Activated naive CD4-positive, alpha-beta T cell treated with anti-CD3 and anti-CD28 coated beads, Interleukin-2, amount 50 U/mL, for 24 hours (primary cell): ENCODE measurements around the gene RSRC1.
"Not testable (repeated sequence)": the region's sequence is repeated elsewhere in the genome, so short reads cannot be mapped to it uniquely, and the experiment has no call there.

Experiments
- H3K27ac Mint-ChIP-seq: one replicate; pipeline ENCODE4 v1.8.0; 2021; ENCODE audit warnings: mild to moderate bottlenecking, mixed read lengths
- H3K27me3 Mint-ChIP-seq: one replicate; pipeline ENCODE4 v1.8.0; 2021; ENCODE audit warnings: mixed read lengths
- H3K36me3 Mint-ChIP-seq: one replicate; pipeline ENCODE4 v1.8.0; 2021; ENCODE audit warnings: mixed read lengths
- H3K4me1 Mint-ChIP-seq: one replicate; pipeline ENCODE4 v1.8.0; 2021; ENCODE audit warnings: mixed read lengths
- H3K4me3 Mint-ChIP-seq: one replicate; pipeline ENCODE4 v1.8.0; 2021; ENCODE audit warnings: mild to moderate bottlenecking, mixed read lengths
- H3K9me3 Mint-ChIP-seq: one replicate; pipeline ENCODE4 v1.8.0; 2021; ENCODE audit warnings: mixed read lengths

RSRC1 gene

DNA sequence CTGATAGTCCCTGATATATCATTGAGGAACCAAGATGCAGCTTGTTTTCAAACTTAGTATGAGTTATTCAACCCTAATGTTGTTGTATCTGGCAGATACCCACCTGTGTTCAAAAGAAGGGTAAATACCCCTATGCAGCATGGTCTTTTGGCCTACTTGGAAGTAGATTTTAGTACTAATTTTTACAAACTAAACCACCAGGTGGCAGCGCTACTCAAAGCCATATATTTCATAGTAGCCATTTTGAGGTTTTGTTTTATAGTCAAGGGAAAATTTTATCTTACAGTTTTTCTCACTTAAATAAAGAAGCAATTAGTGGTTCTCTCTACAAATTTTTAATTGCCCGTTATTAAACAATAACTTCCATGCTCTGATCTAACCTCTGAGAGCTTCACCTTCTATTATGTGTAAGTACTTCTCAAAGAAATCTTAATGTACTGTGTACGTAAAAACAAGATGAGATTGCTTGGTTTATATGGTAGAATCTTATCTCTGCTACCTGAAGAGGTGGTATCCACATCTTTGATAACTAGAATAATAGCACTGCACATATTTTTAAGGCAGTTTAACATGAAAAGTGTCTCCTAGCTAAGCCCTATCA is 429.6 kb downstream of the RSRC1 start:
- H3K4me3 Mint-ChIP-seq, result no peak overlapping the region
- no peaks in the 10 kb centered on the region for H3K4me1 Mint-ChIP-seq
- H3K27me3 Mint-ChIP-seq, result no peaks in the 10 kb centered on the region
- H3K36me3 Mint-ChIP-seq, result peaks cover 6% of the 10 kb centered on the region
- H3K27ac Mint-ChIP-seq, result no peak overlapping the region
- H3K9me3 Mint-ChIP-seq, result no peaks in the 10 kb centered on the region

DNA sequence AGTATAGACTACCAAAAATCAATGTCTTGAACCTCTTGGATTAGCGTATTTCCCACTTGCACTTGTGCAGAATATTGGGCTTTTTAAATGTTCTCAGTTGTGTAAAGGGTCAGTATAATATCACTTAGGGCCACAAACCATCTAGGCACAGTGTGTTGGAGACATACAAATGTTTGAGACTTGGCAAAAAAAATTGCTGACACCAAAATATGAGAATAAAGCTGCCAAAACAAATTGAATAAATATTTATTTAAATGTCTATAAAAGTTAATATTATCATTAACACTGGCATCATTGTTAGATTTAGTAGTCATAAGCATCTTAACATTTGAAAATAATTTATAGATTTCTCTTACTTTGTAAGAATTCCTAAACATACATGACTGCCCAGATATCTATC is 430.2 kb downstream of the RSRC1 start:
- no peaks in the 10 kb centered on the region for H3K27me3 Mint-ChIP-seq
- peaks cover 6% of the 10 kb centered on the region for H3K36me3 Mint-ChIP-seq
- H3K9me3 Mint-ChIP-seq, result no peaks in the 10 kb centered on the region
- H3K27ac Mint-ChIP-seq, result no peak overlapping the region
- H3K4me1 Mint-ChIP-seq, result no peaks in the 10 kb centered on the region
- H3K4me3 Mint-ChIP-seq, result no peak overlapping the region

DNA sequence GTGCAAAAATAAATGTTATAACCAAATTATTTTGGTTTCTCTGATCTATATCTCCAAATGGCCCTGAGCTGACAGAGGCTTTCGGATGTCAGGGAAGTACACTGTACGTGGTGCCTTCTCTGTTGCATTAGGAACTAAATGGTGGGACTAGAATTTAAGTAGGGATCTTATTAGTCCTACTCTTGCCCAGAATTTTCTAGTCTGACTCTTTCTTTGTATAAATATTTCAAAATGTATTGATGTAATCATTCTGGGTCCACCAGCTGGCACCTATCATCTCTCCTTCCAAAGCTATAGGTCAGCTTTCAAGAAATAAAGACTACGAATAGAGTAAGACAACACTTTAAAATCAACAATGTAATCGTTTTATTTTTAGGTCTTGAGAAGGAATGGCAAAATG is 438.8 kb downstream of the RSRC1 start:
- no peak overlapping the region for H3K27ac Mint-ChIP-seq
- H3K36me3 Mint-ChIP-seq, result peaks cover 14% of the 10 kb centered on the region
- H3K4me3 Mint-ChIP-seq, result no peak overlapping the region
- no peaks in the 10 kb centered on the region for H3K27me3 Mint-ChIP-seq
- H3K9me3 Mint-ChIP-seq, result no peaks in the 10 kb centered on the region
- H3K4me1 Mint-ChIP-seq, result no peaks in the 10 kb centered on the region

DNA sequence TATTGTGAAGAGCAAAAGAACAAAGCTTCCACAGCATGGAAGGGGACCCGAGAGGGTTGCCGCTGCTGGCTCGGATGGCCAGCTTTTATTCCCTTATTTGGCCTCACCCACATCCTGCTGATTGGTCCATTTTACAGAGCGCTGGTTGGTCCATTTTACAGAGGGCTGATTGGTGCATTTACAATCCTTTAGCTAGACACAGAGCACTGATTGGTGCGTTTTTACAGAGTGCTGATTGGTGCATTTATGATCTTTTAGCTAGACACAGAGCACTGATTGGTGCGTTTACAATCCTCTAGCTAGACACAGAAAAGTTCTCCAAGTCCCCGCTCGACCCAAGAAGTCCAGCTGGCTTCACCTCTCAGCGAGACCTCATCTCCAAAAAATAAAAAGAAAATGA is 440.0 kb downstream of the RSRC1 start:
- H3K4me1 Mint-ChIP-seq, H3K4me3 Mint-ChIP-seq, H3K9me3 Mint-ChIP-seq, H3K27me3 Mint-ChIP-seq, H3K36me3 Mint-ChIP-seq, H3K27ac Mint-ChIP-seq: not testable (repeated sequence)

DNA sequence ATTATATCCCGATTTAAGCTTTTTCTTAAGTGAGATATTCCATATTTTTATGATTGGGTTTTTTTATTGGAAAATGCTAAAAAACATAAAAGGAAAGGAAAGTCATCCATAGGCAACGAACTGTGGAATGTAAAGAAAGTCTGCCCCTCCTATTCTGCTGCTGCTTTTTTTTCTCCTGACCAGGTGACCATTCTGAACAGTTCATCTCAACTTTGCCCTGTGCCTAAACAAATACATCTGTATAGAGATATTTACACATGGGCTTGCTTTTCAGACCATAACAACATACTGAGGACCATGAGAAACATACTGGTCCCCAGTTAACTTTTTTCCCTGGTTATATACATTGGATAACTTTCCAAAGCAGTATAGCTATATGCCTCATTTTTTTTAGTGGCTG is 442.2 kb downstream of the RSRC1 start:
- Mint-ChIP-seq H3K4me3 (no peak overlapping the region), H3K27me3 (peaks cover 4% of the 10 kb centered on the region), H3K36me3 (peaks cover 7% of the 10 kb centered on the region), H3K27ac (no peak overlapping the region), H3K4me1 (no peaks in the 10 kb centered on the region), H3K9me3 (no peaks in the 10 kb centered on the region)

DNA sequence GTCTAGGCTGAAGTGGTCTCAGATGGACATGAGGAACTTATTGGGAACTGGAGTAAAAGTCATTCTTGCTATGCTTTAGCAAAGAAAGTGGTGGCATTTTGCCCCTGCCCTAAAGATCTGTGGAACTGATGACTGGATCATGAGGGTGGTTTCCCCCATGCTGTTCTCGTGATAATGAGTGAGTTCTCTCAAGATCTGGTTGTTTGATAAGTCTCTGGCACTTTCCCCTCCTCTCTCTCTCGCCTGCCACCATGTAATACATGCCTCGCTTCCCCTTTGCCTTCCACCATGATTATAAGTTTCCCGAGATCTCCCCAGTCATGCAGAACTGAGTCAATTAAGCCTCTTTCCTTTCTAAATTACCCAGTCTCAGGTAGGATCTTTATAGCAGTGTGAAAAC is 449.6 kb downstream of the RSRC1 start:
- Mint-ChIP-seq H3K4me3 (no peak overlapping the region), H3K4me1 (no peaks in the 10 kb centered on the region), H3K36me3 (no peaks in the 10 kb centered on the region), H3K9me3 (no peaks in the 10 kb centered on the region), H3K27me3 (peaks cover 12% of the 10 kb centered on the region), H3K27ac (no peak overlapping the region)

DNA sequence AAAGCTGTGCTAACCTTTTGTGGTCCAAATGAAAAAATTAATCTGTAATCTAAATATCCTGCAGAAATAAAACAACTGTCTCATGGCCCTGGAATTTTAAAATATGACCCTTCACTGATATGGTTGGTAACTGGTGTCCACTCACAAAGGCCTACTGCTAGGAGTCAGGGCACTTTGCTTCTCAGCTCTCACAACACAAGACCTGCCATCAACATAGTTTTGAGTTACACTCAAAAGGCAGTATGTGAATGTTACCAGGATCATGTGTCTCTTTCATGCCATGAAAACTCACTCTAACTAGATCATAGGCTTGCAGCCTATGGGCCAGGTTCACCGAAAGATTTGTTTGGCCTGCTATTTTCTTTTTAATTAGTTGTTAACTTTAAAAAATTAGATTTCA is 451.1 kb downstream of the RSRC1 start:
- H3K27ac Mint-ChIP-seq, result no peak overlapping the region
- no peaks in the 10 kb centered on the region for H3K4me1 Mint-ChIP-seq
- no peaks in the 10 kb centered on the region for H3K9me3 Mint-ChIP-seq
- no peak overlapping the region for H3K4me3 Mint-ChIP-seq
- H3K36me3 Mint-ChIP-seq, result peaks cover 2% of the 10 kb centered on the region
- peaks cover 16% of the 10 kb centered on the region for H3K27me3 Mint-ChIP-seq

DNA sequence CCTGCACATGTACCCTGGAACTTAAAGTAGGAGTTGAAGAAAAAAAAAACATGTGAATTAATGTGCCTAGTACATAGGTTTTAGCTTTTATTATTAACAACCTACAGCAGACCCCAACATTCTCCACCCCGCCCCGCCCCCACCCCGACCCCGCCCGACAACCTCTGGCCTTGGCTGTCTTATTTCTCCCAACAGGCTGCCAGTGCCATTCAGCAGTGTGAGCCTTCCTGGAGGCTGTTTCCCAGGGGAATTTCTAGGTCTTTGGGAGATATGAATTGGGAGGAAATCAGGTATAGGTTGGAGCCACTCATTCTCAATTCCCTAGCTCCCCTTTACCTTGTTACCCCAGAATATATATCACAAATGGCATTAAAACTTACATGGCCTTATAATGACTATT is 452.8 kb downstream of the RSRC1 start:
- Mint-ChIP-seq H3K4me1 (no peaks in the 10 kb centered on the region), H3K36me3 (peaks cover 3% of the 10 kb centered on the region), H3K27ac (no peak overlapping the region), H3K27me3 (peaks cover 11% of the 10 kb centered on the region), H3K4me3 (no peak overlapping the region), H3K9me3 (no peaks in the 10 kb centered on the region)

DNA sequence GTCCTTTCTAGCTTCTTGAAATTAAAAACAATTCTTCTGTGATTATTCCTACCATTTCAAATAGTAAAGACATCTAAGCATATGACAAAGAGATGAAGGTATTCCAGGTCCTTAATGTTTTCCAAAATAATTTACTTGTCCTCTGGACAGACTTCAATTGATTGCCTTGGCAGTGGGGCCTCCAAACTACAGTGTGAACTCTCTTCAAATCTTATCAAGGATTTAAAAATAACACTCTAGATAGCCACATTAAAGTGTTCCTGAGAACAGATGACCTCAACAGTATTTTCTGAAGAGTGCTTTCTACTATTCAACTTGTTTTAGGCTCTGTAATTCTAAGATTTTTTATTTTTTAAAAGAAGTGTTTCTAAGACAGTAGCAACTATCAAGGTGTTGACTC is 453.2 kb downstream of the RSRC1 start:
- peaks cover 3% of the 10 kb centered on the region for H3K36me3 Mint-ChIP-seq
- no peaks in the 10 kb centered on the region for H3K4me1 Mint-ChIP-seq
- peaks cover 14% of the 10 kb centered on the region for H3K27me3 Mint-ChIP-seq
- no peak overlapping the region for H3K4me3 Mint-ChIP-seq
- H3K27ac Mint-ChIP-seq, result no peak overlapping the region
- H3K9me3 Mint-ChIP-seq, result no peaks in the 10 kb centered on the region

DNA sequence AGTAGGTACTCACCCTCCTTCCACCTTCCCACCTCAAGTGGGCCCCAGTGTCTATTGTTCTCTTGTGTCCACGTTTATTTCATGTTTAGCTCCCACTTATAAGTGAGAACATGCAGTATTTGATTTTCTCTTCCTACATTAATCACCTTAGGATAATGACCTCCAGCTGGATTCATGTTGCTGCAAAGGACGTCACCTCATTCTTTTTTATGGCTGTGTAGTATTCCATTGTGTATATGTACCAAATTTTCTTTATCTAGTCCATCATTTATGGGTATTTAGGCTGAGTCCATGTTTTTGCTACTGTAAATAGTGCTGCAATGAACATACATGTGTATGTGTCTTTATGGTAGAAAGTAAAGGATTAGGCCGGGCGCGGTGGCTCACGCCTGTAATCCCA is 455.2 kb downstream of the RSRC1 start:
- H3K4me3 Mint-ChIP-seq, result no peak overlapping the region
- H3K27ac Mint-ChIP-seq, result no peak overlapping the region
- peaks cover 23% of the 10 kb centered on the region for H3K27me3 Mint-ChIP-seq
- H3K9me3 Mint-ChIP-seq, result no peaks in the 10 kb centered on the region
- peaks cover 1% of the 10 kb centered on the region for H3K4me1 Mint-ChIP-seq
- H3K36me3 Mint-ChIP-seq, result peaks cover 3% of the 10 kb centered on the region

DNA sequence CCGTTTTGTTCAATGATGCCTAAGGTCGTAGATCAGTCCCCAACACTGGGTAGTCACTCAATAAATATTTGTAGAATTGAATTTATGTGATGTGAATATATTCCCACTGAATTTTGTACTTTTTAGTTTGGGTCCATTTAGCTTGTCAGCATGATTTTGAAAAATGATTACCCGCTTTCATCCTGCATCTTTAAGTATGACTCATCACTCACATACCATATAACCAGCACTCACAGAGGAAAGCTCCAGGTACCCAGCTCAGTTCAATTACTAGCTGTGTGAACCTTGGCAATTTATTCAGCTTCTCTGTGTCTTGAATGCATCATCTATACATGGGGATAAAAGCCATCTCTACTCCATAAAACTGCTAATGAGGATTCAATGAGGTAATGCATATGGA is 458.9 kb downstream of the RSRC1 start:
- Mint-ChIP-seq H3K9me3 (no peaks in the 10 kb centered on the region), H3K4me3 (no peak overlapping the region), H3K27me3 (peaks cover 34% of the 10 kb centered on the region), H3K4me1 (peaks cover 15% of the 10 kb centered on the region), H3K36me3 (peaks cover 6% of the 10 kb centered on the region), H3K27ac (no peak overlapping the region)

DNA sequence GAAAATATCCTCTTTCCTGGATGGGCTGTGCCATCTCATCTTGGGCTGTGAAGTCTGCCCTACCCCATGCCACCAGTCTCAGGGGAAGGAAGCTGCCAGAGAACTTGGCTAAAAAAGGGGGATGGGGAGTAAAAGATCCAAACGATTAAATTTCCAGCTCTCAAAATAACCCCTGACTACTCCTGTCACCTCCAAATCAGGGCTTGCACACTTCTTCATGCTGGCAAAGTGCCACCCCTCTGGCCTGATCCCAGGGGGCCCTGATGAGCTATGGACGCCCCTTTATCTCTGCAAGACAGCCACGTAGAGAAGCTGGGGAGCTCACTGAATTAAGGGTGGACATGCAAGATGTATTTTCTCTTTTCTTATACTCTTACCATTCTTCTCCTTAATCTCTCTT is 459.9 kb downstream of the RSRC1 start:
- H3K9me3 Mint-ChIP-seq, result no peaks in the 10 kb centered on the region
- no peak overlapping the region for H3K4me3 Mint-ChIP-seq
- peaks cover 6% of the 10 kb centered on the region for H3K36me3 Mint-ChIP-seq
- H3K27me3 Mint-ChIP-seq, result peaks cover 34% of the 10 kb centered on the region
- H3K4me1 Mint-ChIP-seq, result peaks cover 15% of the 10 kb centered on the region
- no peak overlapping the region for H3K27ac Mint-ChIP-seq

DNA sequence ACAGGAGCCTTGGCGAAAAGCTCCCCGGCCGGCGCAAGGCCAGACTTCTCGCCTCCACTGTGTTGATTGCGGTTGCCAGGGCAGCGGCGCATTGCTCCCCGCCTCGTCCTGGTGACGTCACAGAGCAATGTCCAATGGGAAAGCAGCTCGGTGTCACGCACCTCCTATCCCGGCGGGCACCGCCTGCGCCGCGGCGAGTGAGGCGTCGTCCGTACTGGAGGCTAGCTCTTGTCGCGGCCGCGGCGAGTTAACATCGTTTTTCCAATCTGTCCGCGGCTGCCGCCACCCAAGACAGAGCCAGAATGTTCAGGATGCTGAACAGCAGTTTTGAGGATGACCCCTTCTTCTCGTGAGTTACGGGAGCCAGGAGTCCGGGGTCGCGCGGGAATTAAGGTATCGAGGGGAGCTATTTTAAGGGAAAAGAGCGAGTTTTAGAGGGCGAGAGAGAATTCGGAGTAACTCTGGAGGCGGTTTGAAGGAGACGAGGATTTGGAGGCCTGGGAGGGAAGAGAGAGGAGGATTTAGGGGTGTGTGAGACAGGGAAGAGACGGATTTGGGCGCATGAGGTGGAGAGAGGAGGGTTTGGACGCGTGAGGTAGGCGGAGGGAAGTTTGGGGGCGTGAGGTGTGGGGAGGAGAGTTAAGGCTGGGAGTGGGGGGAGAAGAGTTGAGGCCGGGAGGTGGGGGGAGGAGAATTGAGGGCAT is 461.3 kb downstream of the RSRC1 start, which contains the start of gene MLF1:
Gene MLF1 (plus strand): TSS at position 196 of the 704 bp plus-strand sequence. CDS start 107 bp downstream, at position 303.
- H3K4me3 Mint-ChIP-seq, result peak within 1 kb of the TSS; percentile 83
- no peak within 1 kb of the TSS for H3K27ac Mint-ChIP-seq
- H3K9me3 Mint-ChIP-seq, result no peaks in the 10 kb centered on the region
- H3K27me3 Mint-ChIP-seq, result peaks cover 38% of the 10 kb centered on the region
- peaks cover 15% of the 10 kb centered on the region for H3K4me1 Mint-ChIP-seq
- H3K36me3 Mint-ChIP-seq, result peaks cover 3% of the 10 kb centered on the region

DNA sequence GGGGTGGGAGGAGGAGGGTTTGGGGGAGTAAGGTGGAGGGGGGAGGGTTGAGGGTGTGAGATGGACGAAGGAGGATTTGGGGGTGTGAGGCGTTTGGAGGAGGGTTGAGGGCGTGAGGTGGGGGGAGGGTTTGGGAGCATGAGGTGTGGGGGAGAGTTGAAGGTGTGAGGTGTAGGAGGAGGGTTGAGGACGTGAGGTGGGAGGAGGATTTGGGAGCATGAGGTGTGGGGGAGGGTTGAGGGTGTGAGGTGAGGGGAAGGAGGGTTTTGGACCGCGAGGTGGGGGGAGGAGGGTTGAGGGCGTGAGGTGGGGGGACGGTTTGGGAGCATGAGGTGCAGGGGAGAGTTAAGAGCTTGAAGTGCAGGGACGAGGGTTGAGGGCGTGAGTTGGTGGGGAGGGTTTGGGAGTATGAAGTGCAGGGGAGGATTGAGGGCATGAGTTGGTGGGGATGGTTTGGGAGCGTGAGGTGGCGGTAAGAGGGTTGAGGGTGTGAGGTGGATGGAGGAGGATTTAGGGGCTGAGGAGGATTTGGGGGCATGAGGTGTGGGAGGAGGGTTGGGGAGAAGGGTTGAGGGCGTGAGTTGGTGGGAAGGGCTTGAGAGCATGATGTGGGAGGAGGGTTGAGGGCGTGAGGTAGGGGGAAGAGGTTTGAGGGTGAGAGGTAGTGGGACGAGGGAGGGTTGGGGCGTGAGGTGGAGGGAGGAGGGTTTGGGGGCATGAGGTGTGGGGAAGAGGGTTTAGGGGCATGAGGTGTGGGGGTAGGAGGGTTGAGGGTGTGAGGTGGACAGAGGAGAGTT is 462.3 kb downstream of the RSRC1 start:
- peaks cover 15% of the 10 kb centered on the region for H3K4me1 Mint-ChIP-seq
- no peak overlapping the region for H3K4me3 Mint-ChIP-seq
- H3K9me3 Mint-ChIP-seq, result no peaks in the 10 kb centered on the region
- H3K27me3 Mint-ChIP-seq, result peaks cover 35% of the 10 kb centered on the region
- no peak overlapping the region for H3K27ac Mint-ChIP-seq
- peaks cover 3% of the 10 kb centered on the region for H3K36me3 Mint-ChIP-seq

DNA sequence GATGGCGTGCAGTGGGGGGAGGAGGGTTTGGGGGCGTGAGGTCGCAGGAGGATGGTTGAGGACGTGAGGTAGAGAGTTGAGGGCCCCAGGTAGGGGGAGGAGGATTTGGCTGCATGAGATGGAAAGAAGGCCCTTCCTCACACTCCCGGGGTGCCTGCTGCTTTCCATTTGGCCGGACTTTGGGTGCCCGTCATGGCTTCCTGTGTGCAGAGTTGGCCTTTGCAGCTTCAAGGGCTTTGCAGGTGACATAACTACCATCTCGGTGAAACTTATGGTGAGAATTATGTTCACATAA is 462.8 kb downstream of the RSRC1 start:
- Mint-ChIP-seq H3K27me3 (peaks cover 37% of the 10 kb centered on the region), H3K4me1 (peaks cover 15% of the 10 kb centered on the region), H3K9me3 (no peaks in the 10 kb centered on the region), H3K27ac (no peak overlapping the region), H3K36me3 (peaks cover 3% of the 10 kb centered on the region), H3K4me3 (no peak overlapping the region)

DNA sequence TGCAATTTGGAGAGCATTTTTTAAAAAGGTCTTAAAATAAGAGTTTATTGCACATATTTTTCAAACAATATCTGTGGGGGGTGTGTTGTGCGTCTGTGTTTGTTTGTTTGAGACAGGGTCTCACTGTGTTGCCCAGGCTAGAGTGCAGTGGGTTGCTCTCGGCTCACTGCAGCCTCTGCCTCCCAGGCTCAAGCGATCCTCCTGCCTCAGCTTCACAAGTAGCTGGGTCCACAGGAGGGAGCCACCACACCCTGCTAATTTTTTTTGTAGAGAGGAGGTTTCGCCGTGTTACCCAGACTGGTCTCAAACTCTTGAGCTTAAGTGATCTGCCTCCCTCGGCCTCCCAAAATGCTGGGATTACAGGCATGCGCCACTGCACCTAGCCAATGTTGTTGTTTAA is 463.8 kb downstream of the RSRC1 start:
- H3K4me1 Mint-ChIP-seq, result peaks cover 15% of the 10 kb centered on the region
- H3K27ac Mint-ChIP-seq, result no peak overlapping the region
- peaks cover 3% of the 10 kb centered on the region for H3K36me3 Mint-ChIP-seq
- H3K27me3 Mint-ChIP-seq, result peaks cover 33% of the 10 kb centered on the region
- no peak overlapping the region for H3K4me3 Mint-ChIP-seq
- no peaks in the 10 kb centered on the region for H3K9me3 Mint-ChIP-seq
